Endodermal cell (in vitro differentiated cells): ENCODE data around the gene AGFG1. TPM values are rescaled to one million over a fixed set of nuclear protein-coding genes. Genes with fewer than 3 reads are reported as not detected.

Source experiments
- DNase-seq: peaks from one replicate; pipeline ENCODE4 v3.0.0-alpha.2; 2017
- H3K27ac ChIP-seq: 2 replicates; pipeline ENCODE4 v1.5.1; 2013; ENCODE audit warnings: mild to moderate bottlenecking, low read depth, low read length, moderate library complexity
- H3K27me3 ChIP-seq: 2 replicates; pipeline ENCODE4 v1.6.1; 2013; ENCODE audit warnings: mild to moderate bottlenecking, low read length, moderate library complexity; ENCODE audit not compliant: insufficient read depth, control insufficient read depth, poor library complexity, severe bottlenecking
- H3K36me3 ChIP-seq: 2 replicates; pipeline ENCODE4 v1.7.0; 2013; ENCODE audit warnings: mild to moderate bottlenecking, low read length, moderate library complexity; ENCODE audit not compliant: control insufficient read depth, insufficient read depth
- H3K4me1 ChIP-seq: one replicate; pipeline ENCODE4 v1.7.0; 2013; ENCODE audit warnings: low read length; ENCODE audit not compliant: control insufficient read depth, insufficient read depth
- H3K4me3 ChIP-seq: 2 replicates; pipeline ENCODE4 v1.5.1; 2013; ENCODE audit warnings: mild to moderate bottlenecking, low read length, moderate library complexity
- H3K9ac ChIP-seq: 2 replicates; pipeline ENCODE4 v1.6.1; 2013; ENCODE audit warnings: mild to moderate bottlenecking, low read length, moderate library complexity; ENCODE audit not compliant: poor library complexity, severe bottlenecking; ENCODE audit errors: extremely low read depth
- H3K9me3 ChIP-seq: 2 replicates; pipeline ENCODE4 v1.6.1; 2013; ENCODE audit warnings: mild to moderate bottlenecking, low read length, moderate library complexity; ENCODE audit not compliant: control insufficient read depth
- H3K27ac Mint-ChIP-seq: 2 replicates; pipeline ENCODE4 v1.8.0; 2020; ENCODE audit warnings: mixed read lengths
- H3K27me3 Mint-ChIP-seq: 2 replicates; pipeline ENCODE4 v1.8.0; 2021; ENCODE audit warnings: mild to moderate bottlenecking, mixed read lengths; ENCODE audit not compliant: insufficient read depth
- H3K36me3 Mint-ChIP-seq: 2 replicates; pipeline ENCODE4 v1.8.0; 2020; ENCODE audit warnings: low read depth, mixed read lengths
- H3K4me1 Mint-ChIP-seq: 2 replicates; pipeline ENCODE4 v1.8.0; 2020; ENCODE audit warnings: mixed read lengths
- H3K4me3 Mint-ChIP-seq: 2 replicates; pipeline ENCODE4 v1.8.0; 2020; ENCODE audit warnings: mild to moderate bottlenecking, moderate library complexity, mixed read lengths
- H3K9me3 Mint-ChIP-seq: 2 replicates; pipeline ENCODE4 v1.8.0; 2020; ENCODE audit warnings: mild to moderate bottlenecking, mixed read lengths
- CTCF ChIP-seq: fragments of 200-600 bp; sonication (generic); conservative IDR thresholded peaks from 2 replicates; pipeline ENCODE4 v1.5.0; 2021; ENCODE audit warnings: antibody characterized with exemption, mild to moderate bottlenecking
- WGBS, 2 experiments: methylation state at CpG; one replicate each; pipeline versions ENCODE4 v1.1.5 to v1.1.7; 2013; ENCODE audit warnings: missing lambda C conversion rate in 2 of 2, mixed read lengths in 1 of 2; ENCODE audit not compliant: insufficient coverage in 1 of 2, insufficient read length in 1 of 2; 5-methylcytosine and 5-hydroxymethylcytosine counted together
- total RNA-seq, 2 donors: library from RNA; stranded (reverse); fragmentation: NEBNext Ultra II Directional in 1 of 2; extraction: Animal tissue kit (Norgen Biotek cat#: 25700) in 1 of 2; gene quantifications; 2 replicates in 1 of 2; 3 replicates in 1 of 2; pipeline ENCODE4 v1.2.1, GENCODE V29; 2021

The AGFG1 gene
- total RNA-seq, 2 donors from 2014 or later: 90.3 to 92.0 TPM

GRCh38 chr2:227480528-227480927 is 8.6 kb downstream of the AGFG1 start:
- H3K4me3 ChIP-seq: no peak overlapping the region
- peaks cover 16% of the 10 kb centered on the region for H3K9me3 ChIP-seq
- TF ChIP-seq CTCF: no peak
- H3K9ac ChIP-seq: no peak overlapping the region
- peaks cover 13% of the 10 kb centered on the region for H3K9me3 Mint-ChIP-seq
- H3K36me3 Mint-ChIP-seq: peaks cover 6% of the 10 kb centered on the region
- no peak overlapping the region for H3K27ac ChIP-seq
- H3K4me3 Mint-ChIP-seq: no peak overlapping the region
- H3K27me3 Mint-ChIP-seq: no peaks in the 10 kb centered on the region
- DNase-seq: no peak
- H3K27ac Mint-ChIP-seq: peak overlapping the region; percentile 64
- no peaks in the 10 kb centered on the region for H3K36me3 ChIP-seq
- no peaks in the 10 kb centered on the region for H3K4me1 Mint-ChIP-seq
- H3K4me1 ChIP-seq: no peaks in the 10 kb centered on the region
- 90 to 100% methylated on average over 1 to 2 of the region's 2 CpGs for WGBS, 2 experiments
- H3K27me3 ChIP-seq: no peaks in the 10 kb centered on the region

GRCh38 chr2:227482638-227483340 is 10.8 kb downstream of the AGFG1 start:
- no peak for TF ChIP-seq CTCF
- no peak overlapping the region for H3K4me3 Mint-ChIP-seq
- Histone ChIP-seq H3K4me1 (no peaks in the 10 kb centered on the region), H3K27me3 (no peaks in the 10 kb centered on the region), H3K9ac (no peak overlapping the region), H3K36me3 (peaks cover 1% of the 10 kb centered on the region), H3K4me3 (no peak overlapping the region), H3K9me3 (peaks cover 22% of the 10 kb centered on the region), H3K27ac (no peak overlapping the region)
- peaks cover 11% of the 10 kb centered on the region for H3K36me3 Mint-ChIP-seq
- no peak for DNase-seq
- WGBS, 2 experiments: 100% methylated on average over 1 of the region's 1 CpG; no CpG with 5 or more reads in 1 of the 2 experiments
- peaks cover 19% of the 10 kb centered on the region for H3K9me3 Mint-ChIP-seq
- H3K4me1 Mint-ChIP-seq: no peaks in the 10 kb centered on the region
- H3K27ac Mint-ChIP-seq: no peak overlapping the region
- H3K27me3 Mint-ChIP-seq: no peaks in the 10 kb centered on the region

GRCh38 chr2:227485429-227485828 is 13.5 kb downstream of the AGFG1 start:
- Mint-ChIP-seq H3K9me3 (peaks cover 21% of the 10 kb centered on the region), H3K27ac (no peak overlapping the region)

More at GRCh38 chr2:227485429-227485828, 13.5 kb downstream of the AGFG1 start:
- H3K4me1 Mint-ChIP-seq: peaks cover 3% of the 10 kb centered on the region
- peaks cover 3% of the 10 kb centered on the region for H3K36me3 ChIP-seq
- no peak overlapping the region for H3K27ac ChIP-seq
- H3K36me3 Mint-ChIP-seq: peaks cover 14% of the 10 kb centered on the region
- no peaks in the 10 kb centered on the region for H3K27me3 Mint-ChIP-seq
- no peaks in the 10 kb centered on the region for H3K27me3 ChIP-seq
- H3K9me3 ChIP-seq: peaks cover 22% of the 10 kb centered on the region
- no peaks in the 10 kb centered on the region for H3K4me1 ChIP-seq
- no peak overlapping the region for H3K4me3 Mint-ChIP-seq
- DNase-seq: no peak
- no peak for TF ChIP-seq CTCF
- WGBS, 2 experiments: 100% methylated on average over 1 of the region's 1 CpG; no CpG with 5 or more reads in 1 of the 2 experiments
- H3K4me3 ChIP-seq: no peak overlapping the region
- H3K9ac ChIP-seq: no peak overlapping the region
